Mesodermal cell (in vitro differentiated cells): ENCODE results near the gene TRIM38.

ENCODE experiments used
- H3K27ac ChIP-seq: 2 replicates; pipeline ENCODE4 v1.7.0; 2013; ENCODE audit warnings: mild to moderate bottlenecking, low read depth, low read length, moderate library complexity; ENCODE audit not compliant: severe bottlenecking
- H3K36me3 ChIP-seq: 2 replicates; pipeline ENCODE4 v1.7.1; 2013; ENCODE audit warnings: mild to moderate bottlenecking, low read length, moderate library complexity; ENCODE audit not compliant: control insufficient read depth, insufficient read depth
- H3K4me1 ChIP-seq: one replicate; pipeline ENCODE4 v1.7.1; 2013; ENCODE audit warnings: mild to moderate bottlenecking, low read length; ENCODE audit not compliant: insufficient read depth, control insufficient read depth, poor library complexity, severe bottlenecking
- H3K4me3 ChIP-seq: 2 replicates; pipeline ENCODE4 v1.7.0; 2013; ENCODE audit warnings: low read length, control low read depth, mild to moderate bottlenecking; ENCODE audit not compliant: insufficient read depth, poor library complexity, severe bottlenecking; ENCODE audit errors: extremely low read depth
- H3K9me3 ChIP-seq: 2 replicates; pipeline ENCODE4 v1.7.1; 2013; ENCODE audit warnings: mild to moderate bottlenecking, low read length, moderate library complexity; ENCODE audit not compliant: control insufficient read depth
- WGBS, 2 experiments: methylation state at CpG; one replicate each; pipeline ENCODE4 v1.1.5; 2013; ENCODE audit warnings: missing lambda C conversion rate in 2 of 2; ENCODE audit not compliant: insufficient coverage in 2 of 2; 5-methylcytosine and 5-hydroxymethylcytosine counted together

The TRIM38 gene

GRCh38 chr6:25971187-25971821 lies 8.7 kb downstream of the TRIM38 start:
- no peaks in the 10 kb centered on the region for H3K36me3 ChIP-seq
- H3K9me3 ChIP-seq = no peaks in the 10 kb centered on the region
- H3K4me3 ChIP-seq = no peak overlapping the region
- 100% methylated on average over 1 of the region's 1 CpG; no CpG with 5 or more reads in 1 of the 2 experiments for WGBS, 2 experiments
- H3K4me1 ChIP-seq = peaks cover 20% of the 10 kb centered on the region
- H3K27ac ChIP-seq = peak overlapping the region; percentile 51

GRCh38 chr6:25972128-25972527 lies 9.5 kb downstream of the TRIM38 start:
- 60% methylated on average over 1 of the region's 1 CpG; no CpG with 5 or more reads in 1 of the 2 experiments for WGBS, 2 experiments
- Histone ChIP-seq H3K9me3 (no peaks in the 10 kb centered on the region), H3K36me3 (no peaks in the 10 kb centered on the region), H3K27ac (peak overlapping the region; percentile 51), H3K4me1 (peaks cover 20% of the 10 kb centered on the region), H3K4me3 (no peak overlapping the region)

GRCh38 chr6:25972902-25973301 lies 10.3 kb downstream of the TRIM38 start:
- 98% methylated on average over 4 of the region's 5 CpGs for WGBS, 2 experiments
- Histone ChIP-seq H3K4me1 (peaks cover 20% of the 10 kb centered on the region), H3K27ac (no peak overlapping the region), H3K9me3 (no peaks in the 10 kb centered on the region), H3K36me3 (no peaks in the 10 kb centered on the region), H3K4me3 (no peak overlapping the region)

DNA sequence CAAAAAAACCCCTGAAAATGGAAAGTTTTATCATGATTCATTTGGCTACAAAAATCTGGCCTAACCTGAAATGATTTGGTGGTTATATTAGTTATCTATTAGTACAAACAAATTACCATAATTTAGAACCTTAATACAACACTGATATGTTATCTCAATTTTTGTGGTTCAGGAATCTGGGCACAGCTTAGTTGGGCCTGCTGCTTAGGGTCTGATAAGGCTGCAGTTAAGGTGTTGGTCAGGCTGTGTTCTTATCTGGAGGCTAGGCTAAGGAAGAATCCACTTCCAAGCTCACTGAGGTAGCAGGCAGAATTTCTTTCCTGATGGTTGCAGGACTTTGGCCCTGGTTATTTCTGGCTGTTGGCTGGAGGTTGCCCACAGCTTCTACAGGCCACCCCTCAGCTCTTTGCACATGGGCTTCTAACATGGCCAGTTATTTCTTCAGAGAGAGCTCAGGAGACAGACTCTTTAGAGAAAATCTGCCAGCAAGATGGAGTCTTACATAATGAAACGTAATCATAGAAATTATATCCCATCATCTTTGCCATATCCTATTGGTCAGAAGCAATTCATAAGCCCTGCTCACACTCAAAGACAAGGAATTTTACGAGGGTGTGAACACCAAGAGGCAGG lies 11.4 kb downstream of the TRIM38 start:
- WGBS, 2 experiments = 87% methylated on average over 2 of the region's 2 CpGs; no CpG with 5 or more reads in 1 of the 2 experiments
- no peaks in the 10 kb centered on the region for H3K36me3 ChIP-seq
- H3K4me3 ChIP-seq = no peak overlapping the region
- H3K9me3 ChIP-seq = no peaks in the 10 kb centered on the region
- H3K4me1 ChIP-seq = peaks cover 20% of the 10 kb centered on the region
- H3K27ac ChIP-seq = no peak overlapping the region

GRCh38 chr6:25975923-25976560 lies 13.4 kb downstream of the TRIM38 start:
- Histone ChIP-seq H3K9me3 (no peaks in the 10 kb centered on the region), H3K36me3 (no peaks in the 10 kb centered on the region), H3K4me3 (no peak overlapping the region), H3K27ac (no peak overlapping the region), H3K4me1 (peaks cover 10% of the 10 kb centered on the region)
- WGBS, 2 experiments = 93 to 100% methylated on average over 2 to 4 of the region's 5 CpGs

DNA sequence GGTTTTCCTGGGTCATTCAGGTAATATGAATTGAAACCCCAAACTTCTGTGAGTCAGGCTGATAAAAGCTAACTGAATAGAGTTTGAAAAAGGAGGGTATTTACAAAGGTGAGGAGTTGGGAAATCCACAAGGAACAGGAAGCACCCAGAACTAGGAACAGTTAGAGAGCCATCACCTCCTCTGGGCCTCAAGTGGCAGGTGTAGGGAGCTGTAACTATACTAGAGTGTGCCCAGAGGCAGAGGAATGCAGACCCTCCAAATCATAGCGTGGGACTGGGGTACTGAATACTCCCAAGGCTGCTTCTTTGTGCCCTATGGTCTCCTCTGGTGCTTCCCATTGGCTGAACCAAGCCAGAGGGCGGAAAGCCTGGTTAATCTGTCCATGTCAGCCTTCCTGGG lies 18.3 kb downstream of the TRIM38 start:
- WGBS, 2 experiments = 43 to 88% methylated on average over 1 to 2 of the region's 2 CpGs
- no peaks in the 10 kb centered on the region for H3K9me3 ChIP-seq
- no peak overlapping the region for H3K27ac ChIP-seq
- no peaks in the 10 kb centered on the region for H3K36me3 ChIP-seq
- no peaks in the 10 kb centered on the region for H3K4me1 ChIP-seq
- H3K4me3 ChIP-seq = no peak overlapping the region

GRCh38 chr6:25981568-25982263 lies 19.1 kb downstream of the TRIM38 start:
- no peaks in the 10 kb centered on the region for H3K36me3 ChIP-seq
- 89 to 96% methylated on average over 4 to 5 of the region's 5 CpGs for WGBS, 2 experiments
- no peaks in the 10 kb centered on the region for H3K9me3 ChIP-seq
- no peaks in the 10 kb centered on the region for H3K4me1 ChIP-seq
- no peak overlapping the region for H3K27ac ChIP-seq
- no peak overlapping the region for H3K4me3 ChIP-seq

GRCh38 chr6:25984265-25984664 lies 21.7 kb downstream of the TRIM38 start:
- no peaks in the 10 kb centered on the region for H3K36me3 ChIP-seq
- H3K4me3 ChIP-seq = no peak overlapping the region
- 100% methylated on average over 1 of the region's 2 CpGs for WGBS, 2 experiments
- no peak overlapping the region for H3K27ac ChIP-seq
- no peaks in the 10 kb centered on the region for H3K4me1 ChIP-seq
- no peaks in the 10 kb centered on the region for H3K9me3 ChIP-seq

DNA sequence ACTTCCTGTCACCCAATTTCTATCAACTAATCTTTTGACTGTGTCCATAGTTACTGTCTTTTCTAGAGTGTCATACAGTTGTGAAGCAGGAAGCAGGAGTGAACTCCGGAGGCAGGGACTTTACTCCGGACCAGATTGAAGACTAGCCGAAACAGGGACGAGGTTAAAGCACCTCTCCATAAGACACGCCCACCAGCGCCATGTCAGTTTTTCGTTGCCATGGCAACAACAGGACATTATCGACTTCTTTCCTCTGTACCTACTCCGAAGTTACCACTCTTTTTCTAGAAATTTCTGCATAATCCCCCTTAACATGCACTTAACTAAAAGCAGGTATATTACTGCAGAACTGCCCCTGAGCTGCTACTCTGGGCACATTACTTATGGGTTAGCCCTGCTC lies 25.2 kb downstream of the TRIM38 start:
- WGBS, 2 experiments = 86 to 91% methylated on average over 7 to 9 of the region's 9 CpGs
- Histone ChIP-seq H3K9me3 (no peaks in the 10 kb centered on the region), H3K36me3 (no peaks in the 10 kb centered on the region), H3K4me1 (no peaks in the 10 kb centered on the region), H3K4me3 (no peak overlapping the region), H3K27ac (no peak overlapping the region)

GRCh38 chr6:25990172-25990873 lies 27.7 kb downstream of the TRIM38 start:
- H3K36me3 ChIP-seq = no peaks in the 10 kb centered on the region
- 91 to 100% methylated on average over 1 of the region's 2 CpGs for WGBS, 2 experiments

More at GRCh38 chr6:25990172-25990873, 27.7 kb downstream of the TRIM38 start:
- H3K4me1 ChIP-seq = no peaks in the 10 kb centered on the region
- no peak overlapping the region for H3K4me3 ChIP-seq
- no peaks in the 10 kb centered on the region for H3K9me3 ChIP-seq
- H3K27ac ChIP-seq = no peak overlapping the region
